ENCODE measurements around the gene YPEL1. TPM values are rescaled to one million over a fixed set of nuclear protein-coding genes. Genes with fewer than 3 reads are reported as not detected.

The YPEL1 gene, protein sequence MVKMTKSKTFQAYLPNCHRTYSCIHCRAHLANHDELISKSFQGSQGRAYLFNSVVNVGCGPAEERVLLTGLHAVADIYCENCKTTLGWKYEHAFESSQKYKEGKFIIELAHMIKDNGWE
- under 0.01 and 0.21 TPM in 2 replicates for total RNA-seq

DNA sequence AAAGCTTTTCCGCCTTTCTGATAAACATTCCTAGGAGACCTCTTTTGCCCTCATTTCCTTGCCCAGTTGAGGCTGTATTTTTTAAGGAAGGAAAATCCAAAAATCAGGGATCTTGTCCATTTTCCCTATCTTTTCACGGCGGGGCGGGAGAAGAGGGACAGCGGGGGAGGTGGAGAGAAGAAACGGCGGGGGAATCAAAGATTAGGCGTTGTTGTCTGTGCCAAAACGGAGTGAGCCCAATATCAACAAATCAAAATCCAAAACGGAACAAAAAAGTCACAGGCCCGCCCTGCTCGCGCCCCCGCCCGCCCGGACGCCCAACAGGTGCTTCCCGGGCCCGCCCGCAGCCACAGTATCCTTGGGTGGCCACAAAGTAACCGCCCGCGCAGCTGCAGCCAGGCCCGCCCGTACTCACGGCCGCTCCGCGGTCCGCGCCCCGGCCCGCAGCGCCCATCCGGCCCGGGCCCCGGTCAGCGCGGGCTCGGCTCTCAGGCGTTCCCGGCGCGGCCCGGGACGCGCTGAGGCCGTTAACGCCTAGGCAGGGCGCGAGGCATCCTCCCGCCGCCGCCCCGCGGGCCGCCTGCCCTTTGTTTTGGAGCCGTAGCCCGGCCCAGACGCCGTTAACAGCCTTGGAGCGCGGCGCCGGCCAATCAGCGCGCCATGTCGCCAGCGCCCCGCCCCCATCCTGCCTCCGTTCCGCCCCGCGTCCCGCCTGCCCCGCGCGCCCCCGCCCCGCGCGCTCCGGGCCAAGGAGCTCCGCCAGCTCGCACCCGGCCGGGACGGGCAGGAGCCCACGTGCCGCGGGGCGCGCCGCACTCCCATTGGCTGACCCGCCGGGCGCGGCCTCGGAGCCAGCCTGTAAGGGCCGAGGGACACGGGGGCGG, at the start of gene YPEL1:
YPEL1 (minus strand) TSS at position 595 of the 884 bp plus-strand sequence. CDS start 25,050 bp downstream, outside the sequence.

Other genes starting within 250 kb of the YPEL1 start
- not detected in 2 replicates for gene RIMBP3C, start 184.3 kb downstream of the YPEL1 start, total RNA-seq
- gene UBE2L3, start 168.1 kb downstream of the YPEL1 start, total RNA-seq: 15.0 and 27.3 TPM in 2 replicates
- 25.8 and 45.1 TPM in 2 replicates for gene YDJC, start 105.8 kb downstream of the YPEL1 start, total RNA-seq
- gene CCDC116, start 103.0 kb downstream of the YPEL1 start, total RNA-seq: 0.07 TPM in 1 of 2 replicates, not detected in the other
- gene SDF2L1, start 93.5 kb downstream of the YPEL1 start, total RNA-seq: 23.6 and 125 TPM in 2 replicates
- 21.5 and 30.8 TPM in 2 replicates for gene PPIL2, start 69.8 kb downstream of the YPEL1 start, total RNA-seq
- gene MAPK1, start 131.9 kb upstream of the YPEL1 start, total RNA-seq: 38.3 and 58.8 TPM in 2 replicates
- 24.6 and 39.2 TPM in 2 replicates for gene PPM1F, start 217.1 kb upstream of the YPEL1 start, total RNA-seq
- 24.6 and 43.2 TPM in 2 replicates for gene TOP3B, start 247.0 kb upstream of the YPEL1 start, total RNA-seq

Measured in nasal cavity respiratory epithelium epithelial cell of viscerocranial mucosa (primary cell).